GM18499 (cell line): ENCODE data around the gene DNAJA4.
"Not testable (repeated sequence)": the region's sequence is repeated elsewhere in the genome, so short reads cannot be mapped to it uniquely, and the experiment has no call there.

Source experiments
- ATAC-seq: cut with Tn5 transposase; IDR thresholded peaks from one replicate; pipeline ENCODE4 v1.9.1; 2021; ENCODE audit warnings: moderate number of reproducible peaks; ENCODE audit not compliant: insufficient read depth, unreplicated experiment

Gene DNAJA4

GRCh38 chr15:78243491-78243941 is 20.8 kb upstream of the DNAJA4 start:
- no peak for ATAC-seq

GRCh38 chr15:78244101-78244500 is 20.3 kb upstream of the DNAJA4 start:
- no peak for ATAC-seq

- ATAC-seq: no peak
These were observed 19.5 kb upstream of the DNAJA4 start for GRCh38 chr15:78244893-78245292.

- not testable (repeated sequence) for ATAC-seq
These were observed 19.0 kb upstream of the DNAJA4 start for GRCh38 chr15:78245392-78245791.

GRCh38 chr15:78245976-78246620 is 18.3 kb upstream of the DNAJA4 start:
- ATAC-seq: not testable (repeated sequence)

GRCh38 chr15:78247911-78248310 is 16.5 kb upstream of the DNAJA4 start:
- ATAC-seq: no peak

- ATAC-seq: no peak
These were observed 15.2 kb upstream of the DNAJA4 start for GRCh38 chr15:78249131-78249530.

GRCh38 chr15:78251136-78251535 is 13.2 kb upstream of the DNAJA4 start:
- ATAC-seq: no peak

- no peak for ATAC-seq
These were observed 8.8 kb upstream of the DNAJA4 start for GRCh38 chr15:78255421-78256043.

- no peak for ATAC-seq
These were observed 8.3 kb upstream of the DNAJA4 start for GRCh38 chr15:78256044-78256437.

GRCh38 chr15:78257681-78258080 is 6.7 kb upstream of the DNAJA4 start:
- ATAC-seq: no peak

- ATAC-seq: no peak
These were observed 5.1 kb upstream of the DNAJA4 start for GRCh38 chr15:78259232-78259631.

- no peak for ATAC-seq
These were observed 3.9 kb upstream of the DNAJA4 start for GRCh38 chr15:78260489-78260888.

- ATAC-seq: no peak
These were observed 3.3 kb upstream of the DNAJA4 start for GRCh38 chr15:78261062-78261461.

GRCh38 chr15:78263351-78263781 is 996 bp upstream of the DNAJA4 start:
- no peak for ATAC-seq

- no peak for ATAC-seq
These were observed 457 bp upstream of the DNAJA4 start for GRCh38 chr15:78263907-78264303.

GRCh38 chr15:78265137-78265460 is 737 bp downstream of the DNAJA4 start:
- no peak for ATAC-seq

GRCh38 chr15:78265752-78266224 is 1.4 kb downstream of the DNAJA4 start:
- ATAC-seq: no peak

GRCh38 chr15:78266229-78266628 is 1.9 kb downstream of the DNAJA4 start:
- no peak for ATAC-seq

GRCh38 chr15:78266806-78267205 is 2.4 kb downstream of the DNAJA4 start:
- no peak for ATAC-seq

GRCh38 chr15:78272316-78272715 is 8.0 kb downstream of the DNAJA4 start:
- no peak for ATAC-seq

GRCh38 chr15:78272776-78273175 is 8.4 kb downstream of the DNAJA4 start:
- ATAC-seq: no peak
